ENCODE measurements around the gene TXNDC5. TPM values are rescaled to one million over a fixed set of nuclear protein-coding genes. Genes with fewer than 3 reads are reported as not detected.

The TXNDC5 gene
- total RNA-seq, 2 donors from 2014 or later = 18.0 to 42.5 TPM

DNA sequence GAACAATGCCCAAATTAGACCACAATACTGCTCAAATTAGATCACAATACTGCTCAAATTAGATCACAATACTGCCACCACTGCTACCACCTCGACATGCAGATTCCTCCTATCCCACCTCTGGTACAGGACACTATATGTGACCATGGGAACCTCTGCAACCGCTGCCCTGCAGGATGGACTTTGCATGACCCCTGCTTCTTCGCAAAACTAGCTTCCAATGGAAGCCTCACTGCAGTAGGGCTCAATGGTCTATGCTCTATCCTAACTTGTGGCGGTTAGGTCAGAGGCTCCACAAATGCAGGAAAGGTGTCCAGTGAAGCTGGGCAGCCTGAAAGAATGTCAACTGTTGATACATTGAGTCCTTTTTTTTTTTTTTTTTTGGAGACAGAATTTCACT is 7.8 kb upstream of the TXNDC5 start:
- DNase-seq = no peak
- Mint-ChIP-seq H3K36me3 (ENCODE audit: low read depth) (no peaks in the 10 kb centered on the region), H3K27ac (no peak overlapping the region), H3K27me3 (ENCODE audit: insufficient read depth) (peaks cover 14% of the 10 kb centered on the region), H3K9me3 (no peaks in the 10 kb centered on the region), H3K4me1 (no peaks in the 10 kb centered on the region), H3K4me3 (no peak overlapping the region)
- Histone ChIP-seq H3K27me3 (ENCODE audit: control insufficient read depth, insufficient read depth, low read length, poor library complexity, severe bottlenecking) (peaks cover 73% of the 10 kb centered on the region), H3K9ac (ENCODE audit: extremely low read depth, low read length, poor library complexity, severe bottlenecking) (no peak overlapping the region), H3K36me3 (ENCODE audit: control insufficient read depth, insufficient read depth, low read length) (no peaks in the 10 kb centered on the region), H3K27ac (ENCODE audit: low read depth, low read length) (no peak overlapping the region), H3K9me3 (ENCODE audit: control insufficient read depth, low read length) (no peaks in the 10 kb centered on the region), H3K4me3 (ENCODE audit: low read length) (no peak overlapping the region), H3K4me1 (ENCODE audit: control insufficient read depth, insufficient read depth, low read length) (no peaks in the 10 kb centered on the region)
- 85 to 91% methylated on average over 3 to 4 of the region's 4 CpGs for WGBS, 2 experiments (ENCODE audit: insufficient coverage in 1 of 2, insufficient read length in 1 of 2)
- TF ChIP-seq, protein P1, sequence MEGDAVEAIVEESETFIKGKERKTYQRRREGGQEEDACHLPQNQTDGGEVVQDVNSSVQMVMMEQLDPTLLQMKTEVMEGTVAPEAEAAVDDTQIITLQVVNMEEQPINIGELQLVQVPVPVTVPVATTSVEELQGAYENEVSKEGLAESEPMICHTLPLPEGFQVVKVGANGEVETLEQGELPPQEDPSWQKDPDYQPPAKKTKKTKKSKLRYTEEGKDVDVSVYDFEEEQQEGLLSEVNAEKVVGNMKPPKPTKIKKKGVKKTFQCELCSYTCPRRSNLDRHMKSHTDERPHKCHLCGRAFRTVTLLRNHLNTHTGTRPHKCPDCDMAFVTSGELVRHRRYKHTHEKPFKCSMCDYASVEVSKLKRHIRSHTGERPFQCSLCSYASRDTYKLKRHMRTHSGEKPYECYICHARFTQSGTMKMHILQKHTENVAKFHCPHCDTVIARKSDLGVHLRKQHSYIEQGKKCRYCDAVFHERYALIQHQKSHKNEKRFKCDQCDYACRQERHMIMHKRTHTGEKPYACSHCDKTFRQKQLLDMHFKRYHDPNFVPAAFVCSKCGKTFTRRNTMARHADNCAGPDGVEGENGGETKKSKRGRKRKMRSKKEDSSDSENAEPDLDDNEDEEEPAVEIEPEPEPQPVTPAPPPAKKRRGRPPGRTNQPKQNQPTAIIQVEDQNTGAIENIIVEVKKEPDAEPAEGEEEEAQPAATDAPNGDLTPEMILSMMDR (conservative IDR thresholded peaks at IDR 0.05) = no peak

DNA sequence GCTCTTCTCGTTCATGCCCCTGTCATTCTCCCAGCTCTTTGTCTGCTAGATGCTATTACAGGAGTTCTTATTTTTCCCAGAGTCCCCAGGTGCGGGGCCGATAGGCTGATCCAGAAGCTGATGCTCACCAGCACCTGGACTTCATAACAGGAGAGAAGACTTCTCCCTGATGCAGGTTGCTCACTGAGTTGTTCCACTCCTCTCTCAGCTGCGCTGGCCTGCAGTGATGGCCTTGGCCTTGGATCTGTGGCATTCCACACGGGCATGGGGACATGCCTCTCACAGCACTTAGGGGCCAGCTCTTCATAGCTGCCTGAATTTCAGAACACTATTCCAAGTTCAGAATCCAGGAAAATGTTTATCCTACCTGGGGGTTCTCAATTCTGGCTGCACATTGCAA is 7.1 kb upstream of the TXNDC5 start:
- 92 to 94% methylated on average over 2 to 5 of the region's 5 CpGs for WGBS, 2 experiments (ENCODE audit: insufficient coverage in 1 of 2, insufficient read length in 1 of 2)
- Histone ChIP-seq H3K36me3 (ENCODE audit: control insufficient read depth, insufficient read depth, low read length) (no peaks in the 10 kb centered on the region), H3K4me3 (ENCODE audit: low read length) (no peak overlapping the region), H3K9ac (ENCODE audit: extremely low read depth, low read length, poor library complexity, severe bottlenecking) (no peak overlapping the region), H3K4me1 (ENCODE audit: control insufficient read depth, insufficient read depth, low read length) (no peaks in the 10 kb centered on the region), H3K27ac (ENCODE audit: low read depth, low read length) (no peak overlapping the region), H3K9me3 (ENCODE audit: control insufficient read depth, low read length) (no peaks in the 10 kb centered on the region), H3K27me3 (ENCODE audit: control insufficient read depth, insufficient read depth, low read length, poor library complexity, severe bottlenecking) (peaks cover 80% of the 10 kb centered on the region)
- Mint-ChIP-seq H3K36me3 (ENCODE audit: low read depth) (no peaks in the 10 kb centered on the region), H3K27me3 (ENCODE audit: insufficient read depth) (peaks cover 14% of the 10 kb centered on the region), H3K9me3 (no peaks in the 10 kb centered on the region), H3K4me3 (no peak overlapping the region), H3K4me1 (no peaks in the 10 kb centered on the region), H3K27ac (no peak overlapping the region)
- TF ChIP-seq, protein P1 (conservative IDR thresholded peaks at IDR 0.05) = no peak
- no peak for DNase-seq

DNA sequence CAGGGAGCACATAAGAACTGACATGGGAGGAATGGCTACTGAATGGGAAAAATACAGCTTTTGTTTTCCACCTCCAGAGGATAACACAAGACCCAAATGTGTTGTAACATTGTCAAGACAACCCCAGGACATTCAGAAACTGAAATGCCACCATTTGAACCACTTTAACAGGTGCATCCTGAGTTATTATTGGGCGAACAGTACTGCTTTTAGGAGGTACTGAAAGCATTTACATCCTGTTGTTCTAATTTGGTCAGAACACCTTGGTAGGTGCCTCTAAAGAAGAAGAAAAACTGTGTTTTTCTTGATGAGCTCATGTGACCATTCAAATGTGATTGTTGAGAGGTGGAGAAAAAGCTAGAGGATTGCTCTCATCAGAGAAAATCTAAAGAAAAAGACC is 6.4 kb upstream of the TXNDC5 start:
- no peaks in the 10 kb centered on the region for H3K36me3 ChIP-seq (ENCODE audit: control insufficient read depth, insufficient read depth, low read length)
- H3K27ac ChIP-seq (ENCODE audit: low read depth, low read length) = no peak overlapping the region
- H3K9me3 ChIP-seq (ENCODE audit: control insufficient read depth, low read length) = no peaks in the 10 kb centered on the region
- no peak overlapping the region for H3K9ac ChIP-seq (ENCODE audit: extremely low read depth, low read length, poor library complexity, severe bottlenecking)
- Mint-ChIP-seq H3K4me3 (no peak overlapping the region), H3K4me1 (no peaks in the 10 kb centered on the region), H3K27ac (no peak overlapping the region), H3K27me3 (ENCODE audit: insufficient read depth) (peaks cover 14% of the 10 kb centered on the region), H3K9me3 (no peaks in the 10 kb centered on the region), H3K36me3 (ENCODE audit: low read depth) (no peaks in the 10 kb centered on the region)
- H3K4me1 ChIP-seq (ENCODE audit: control insufficient read depth, insufficient read depth, low read length) = no peaks in the 10 kb centered on the region
- no peak overlapping the region for H3K4me3 ChIP-seq (ENCODE audit: low read length)
- TF ChIP-seq, protein P1 (conservative IDR thresholded peaks at IDR 0.05) = no peak
- no peak for DNase-seq
- WGBS, 2 experiments (ENCODE audit: insufficient coverage in 1 of 2, insufficient read length in 1 of 2) = 94 to 100% methylated on average over 1 of the region's 1 CpG
- peaks cover 88% of the 10 kb centered on the region for H3K27me3 ChIP-seq (ENCODE audit: control insufficient read depth, insufficient read depth, low read length, poor library complexity, severe bottlenecking)
